NT2/D1 (cell line): ENCODE results near the gene ZSCAN10.

Experiments used
- DNase-seq: peaks from one replicate; pipeline ENCODE4 v3.0.0-alpha.2; 2011; ENCODE audit warnings: low read depth, low spot score
- H3K27me3 ChIP-seq: 2 replicates; pipeline ENCODE4 v1.6.0; 2011; ENCODE audit warnings: mild to moderate bottlenecking; ENCODE audit not compliant: insufficient read length, insufficient read depth
- H3K36me3 ChIP-seq: 2 replicates; pipeline ENCODE4 v1.6.1; 2011; ENCODE audit warnings: mild to moderate bottlenecking, low read length, mixed read lengths; ENCODE audit not compliant: insufficient read depth, insufficient read length
- H3K4me1 ChIP-seq: 2 replicates; pipeline ENCODE4 v1.5.1; 2011; ENCODE audit not compliant: insufficient read depth, insufficient read length
- H3K4me3 ChIP-seq: 2 replicates; pipeline ENCODE4 v1.5.1; 2011; ENCODE audit warnings: low read depth; ENCODE audit not compliant: insufficient read length
- H3K9ac ChIP-seq: 2 replicates; pipeline ENCODE4 v1.6.0; 2011; ENCODE audit warnings: low read depth; ENCODE audit not compliant: insufficient read length
- H3K9me3 ChIP-seq: 2 replicates; pipeline ENCODE4 v1.5.1; 2011; ENCODE audit warnings: mild to moderate bottlenecking, low read length; ENCODE audit not compliant: insufficient read depth
- SUZ12 ChIP-seq: IDR thresholded peaks from 2 replicates; pipeline ENCODE4 v1.6.1; 2011; ENCODE audit not compliant: insufficient read length, insufficient read depth; ENCODE audit errors: extremely low read depth
- YY1 ChIP-seq: IDR thresholded peaks from 2 replicates; pipeline ENCODE4 v1.6.1; 2011; ENCODE audit not compliant: insufficient read length, insufficient read depth
- ZNF274 ChIP-seq: IDR thresholded peaks from 2 replicates; pipeline ENCODE4 v1.6.1; 2011; ENCODE audit warnings: mild to moderate bottlenecking, low read depth, low read length

Gene ZSCAN10

DNA sequence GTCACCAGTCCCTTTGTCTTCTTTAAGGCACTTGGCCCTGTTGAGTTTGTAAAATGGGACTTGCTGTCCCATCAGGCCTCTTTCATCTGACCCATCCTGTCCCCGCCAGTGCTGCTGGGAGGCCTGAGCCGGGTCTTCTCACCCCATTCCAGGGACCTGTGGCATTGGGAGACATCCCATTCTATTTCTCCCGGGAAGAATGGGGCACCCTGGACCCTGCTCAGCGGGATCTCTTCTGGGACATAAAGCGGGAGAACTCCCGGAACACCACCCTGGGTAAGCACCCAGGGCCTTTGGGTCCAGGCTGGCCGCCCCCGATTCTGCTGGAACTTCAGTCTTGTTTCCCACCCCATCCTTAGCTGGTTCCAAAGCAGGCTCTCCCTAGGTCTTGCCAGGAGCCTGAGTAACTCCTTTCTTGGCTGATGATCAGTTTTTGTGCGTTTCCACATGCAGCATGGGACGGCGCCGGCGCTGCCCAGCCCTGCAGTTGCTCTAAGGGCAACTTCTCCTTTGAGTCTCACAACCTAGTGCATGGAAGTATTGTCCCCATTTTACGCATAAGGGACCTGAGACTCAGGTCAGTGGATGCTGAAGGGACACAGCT is 39.8 kb upstream of the ZSCAN10 start:
- Histone ChIP-seq H3K27me3 (no peaks in the 10 kb centered on the region), H3K36me3 (peaks cover 55% of the 10 kb centered on the region), H3K9ac (no peak overlapping the region), H3K9me3 (no peaks in the 10 kb centered on the region), H3K4me1 (peaks cover 13% of the 10 kb centered on the region), H3K4me3 (no peak overlapping the region)
- DNase-seq, result no peak
- no peak for TF ChIP-seq ZNF274
- TF ChIP-seq SUZ12, result no peak
- no peak for TF ChIP-seq YY1

DNA sequence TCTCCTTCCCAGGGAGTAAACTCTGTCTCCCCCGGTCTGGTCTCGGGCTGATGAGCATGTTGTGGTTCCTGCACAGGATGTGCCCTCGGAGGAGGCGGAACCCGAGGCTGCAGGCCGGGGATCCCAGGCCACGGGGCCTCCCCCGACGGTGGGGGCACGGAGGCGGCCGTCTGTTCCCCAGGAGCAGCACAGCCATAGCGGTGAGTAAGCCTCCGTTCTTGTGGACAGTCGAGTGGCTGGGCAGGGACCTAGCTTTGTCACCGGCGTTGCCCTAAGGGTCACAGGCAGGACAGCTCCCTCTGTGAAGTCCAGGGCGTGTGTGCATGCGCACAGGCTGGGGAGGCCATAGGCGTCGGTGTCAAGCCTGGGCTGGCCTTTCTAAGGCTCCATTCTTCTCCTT is 39.2 kb upstream of the ZSCAN10 start:
- Histone ChIP-seq H3K27me3 (no peaks in the 10 kb centered on the region), H3K9me3 (no peaks in the 10 kb centered on the region), H3K9ac (no peak overlapping the region), H3K4me3 (no peak overlapping the region), H3K4me1 (peaks cover 10% of the 10 kb centered on the region), H3K36me3 (peaks cover 55% of the 10 kb centered on the region)
- TF ChIP-seq YY1, result no peak
- no peak for TF ChIP-seq SUZ12
- TF ChIP-seq ZNF274, result no peak
- DNase-seq, result no peak

DNA sequence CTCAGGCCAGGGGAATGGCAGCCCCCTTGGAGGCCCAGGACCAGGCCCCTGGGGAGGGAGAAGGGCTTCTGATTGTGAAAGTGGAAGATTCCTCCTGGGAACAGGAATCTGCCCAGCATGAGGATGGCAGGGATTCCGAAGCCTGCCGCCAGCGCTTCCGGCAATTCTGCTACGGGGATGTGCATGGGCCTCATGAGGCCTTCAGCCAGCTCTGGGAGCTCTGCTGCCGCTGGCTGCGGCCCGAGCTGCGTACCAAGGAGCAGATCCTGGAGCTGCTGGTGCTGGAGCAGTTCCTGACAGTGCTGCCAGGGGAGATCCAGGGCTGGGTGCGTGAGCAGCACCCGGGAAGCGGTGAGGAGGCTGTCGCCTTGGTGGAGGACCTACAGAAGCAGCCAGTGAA is 38.2 kb upstream of the ZSCAN10 start:
- Histone ChIP-seq H3K4me3 (no peak overlapping the region), H3K27me3 (no peaks in the 10 kb centered on the region), H3K4me1 (peaks cover 10% of the 10 kb centered on the region), H3K36me3 (peaks cover 57% of the 10 kb centered on the region), H3K9me3 (no peaks in the 10 kb centered on the region), H3K9ac (peak overlapping the region; percentile 58)
- no peak for DNase-seq
- TF ChIP-seq SUZ12 (no peak), YY1 (no peak), ZNF274 (no peak)

DNA sequence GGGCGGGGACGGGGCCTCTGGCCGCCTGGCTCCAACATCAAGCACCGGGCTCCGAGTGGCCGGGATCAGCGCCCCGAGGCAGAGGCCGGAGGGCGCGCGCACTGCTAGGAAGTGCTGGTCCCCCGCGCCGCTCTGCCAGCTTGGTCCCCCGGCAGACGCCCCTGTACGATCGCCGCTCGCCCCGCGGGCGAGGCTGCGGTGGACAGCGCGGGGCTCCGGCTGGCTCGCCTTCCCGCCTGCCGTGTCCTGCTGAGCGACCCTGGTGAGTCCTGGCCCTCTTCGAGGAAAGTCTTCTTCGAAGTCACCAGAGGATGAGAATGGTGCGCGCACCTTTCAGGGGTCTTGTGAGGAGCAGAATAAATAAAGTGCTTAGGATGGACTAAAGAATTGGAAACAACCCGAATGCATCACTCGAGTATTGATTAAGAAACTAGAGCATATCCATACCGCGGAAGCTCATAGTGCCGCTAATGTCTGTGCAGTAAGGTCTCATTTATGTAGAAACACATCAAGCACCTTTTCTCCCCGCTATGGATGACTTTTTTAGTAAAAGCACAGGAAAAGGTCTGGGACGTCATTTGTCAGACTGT is 36.1 kb upstream of the ZSCAN10 start:
- Histone ChIP-seq H3K4me3 (peak overlapping the region; percentile 94), H3K27me3 (no peaks in the 10 kb centered on the region), H3K4me1 (peaks cover 10% of the 10 kb centered on the region), H3K36me3 (peaks cover 49% of the 10 kb centered on the region), H3K9me3 (no peaks in the 10 kb centered on the region), H3K9ac (peak overlapping the region; percentile 97)
- TF ChIP-seq YY1 (no peak), SUZ12 (no peak), ZNF274 (no peak)
- no peak for DNase-seq

DNA sequence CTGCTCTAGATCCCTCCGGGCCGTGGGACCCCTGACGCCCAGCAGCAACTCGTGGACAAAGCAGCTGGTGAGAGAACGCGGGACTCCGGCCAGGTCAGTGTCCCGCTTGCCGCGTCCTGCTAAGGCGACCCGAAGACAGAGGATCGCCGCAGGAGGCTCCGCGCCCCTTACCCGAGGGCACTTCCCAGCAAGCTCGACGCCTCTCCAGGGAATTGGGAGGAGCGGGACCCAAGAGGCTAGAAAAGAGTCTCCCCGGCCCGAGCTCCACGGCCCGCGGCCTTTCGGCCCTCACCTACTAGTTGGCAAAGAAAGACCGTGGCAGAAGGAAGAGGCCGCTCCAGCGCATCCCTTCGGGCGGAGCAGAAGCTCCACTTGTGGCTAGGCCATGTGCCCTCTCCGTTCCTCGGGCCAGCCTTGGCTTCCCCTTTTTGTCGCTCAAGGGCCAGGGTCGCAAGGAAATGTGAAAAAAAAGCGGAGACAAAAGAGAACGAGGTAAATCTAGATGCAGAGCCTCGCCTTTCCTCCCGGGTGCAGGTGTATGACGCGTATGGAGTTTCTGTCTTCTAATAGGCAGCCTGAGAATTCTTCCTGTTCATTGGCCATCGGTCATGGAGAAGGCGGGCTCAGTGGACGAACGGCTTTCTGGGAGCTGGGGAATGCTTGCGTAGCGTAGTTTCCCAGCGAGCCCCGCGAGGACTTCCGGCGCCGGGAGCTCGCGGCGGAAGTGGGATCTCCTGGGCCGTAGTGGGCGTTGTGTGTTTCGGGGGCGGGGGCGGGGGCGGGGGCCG is 35.4 kb upstream of the ZSCAN10 start, which contains the start of gene ZNF213:
Gene ZNF213 (plus strand): TSS at position 692 of the 788 bp plus-strand sequence. CDS start 2,252 bp downstream, outside the sequence.
- H3K36me3 ChIP-seq, result peaks cover 53% of the 10 kb centered on the region
- DNase-seq, result peak; percentile 99
- H3K4me1 ChIP-seq, result peaks cover 10% of the 10 kb centered on the region
- peak within 1 kb of the TSS; percentile 99 for H3K9ac ChIP-seq
- peak within 1 kb of the TSS; percentile 100 for H3K4me3 ChIP-seq
- H3K9me3 ChIP-seq, result no peaks in the 10 kb centered on the region
- TF ChIP-seq SUZ12 (no peak), ZNF274 (no peak), YY1 (no peak)
- no peaks in the 10 kb centered on the region for H3K27me3 ChIP-seq

DNA sequence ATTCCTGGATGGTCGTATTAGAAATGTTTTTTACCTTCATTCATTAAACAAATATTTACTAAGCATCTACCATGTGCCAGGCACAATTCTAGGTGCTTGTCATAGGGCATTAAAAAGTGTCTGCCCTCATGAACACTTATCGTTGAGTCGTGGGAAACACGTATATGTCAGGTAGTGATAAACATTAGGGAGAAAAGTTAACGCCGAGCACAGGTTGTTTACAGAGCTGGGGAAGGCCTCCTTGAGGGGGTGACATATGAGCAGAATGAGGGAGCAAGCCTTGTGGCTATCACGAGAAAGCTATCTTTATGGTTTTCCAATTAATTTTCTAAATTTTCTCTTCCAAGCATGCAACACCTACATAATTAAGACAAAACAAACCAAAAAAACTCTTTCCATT is 34.8 kb upstream of the ZSCAN10 start:
- TF ChIP-seq SUZ12 (no peak), ZNF274 (no peak), YY1 (no peak)
- Histone ChIP-seq H3K9ac (peak overlapping the region; percentile 99), H3K4me1 (peaks cover 13% of the 10 kb centered on the region), H3K4me3 (peak overlapping the region; percentile 100), H3K27me3 (no peaks in the 10 kb centered on the region), H3K9me3 (no peaks in the 10 kb centered on the region), H3K36me3 (peaks cover 53% of the 10 kb centered on the region)
- DNase-seq, result no peak
